ENCODE results near the gene TPRG1L.

The TPRG1L gene

GRCh38 chr1:3649342-3650247, 24.8 kb downstream of the TPRG1L start, which contains the start of gene WRAP73:
WRAP73 (minus strand) TSS chr1:3650103; CDS start chr1:3649999, 104 bp downstream.
- peak; percentile 76 for DNase-seq

GRCh38 chr1:3650248-3651025, 25.6 kb downstream of the TPRG1L start:
- no peak for DNase-seq

- no peak for DNase-seq
Observed at GRCh38 chr1:3651026-3651929, 26.5 kb downstream of the TPRG1L start.

GRCh38 chr1:3651930-3652547, 27.2 kb downstream of the TPRG1L start, which contains the start of gene TP73:
TP73 (plus strand) TSS chr1:3652516; CDS start chr1:3682366, 29,850 bp downstream.
- DNase-seq, result no peak

GRCh38 chr1:3652548-3653285, 27.9 kb downstream of the TPRG1L start:
- no peak for DNase-seq

GRCh38 chr1:3653286-3653618, 28.4 kb downstream of the TPRG1L start:
- no peak for DNase-seq

GRCh38 chr1:3654549-3655281, 29.9 kb downstream of the TPRG1L start:
- DNase-seq, result no peak

GRCh38 chr1:3656450-3657095, 31.8 kb downstream of the TPRG1L start:
- DNase-seq, result no peak

GRCh38 chr1:3657096-3657475, 32.3 kb downstream of the TPRG1L start:
- no peak for DNase-seq

GRCh38 chr1:3657578-3658230, 32.9 kb downstream of the TPRG1L start:
- no peak for DNase-seq

- no peak for DNase-seq
Observed at GRCh38 chr1:3658231-3658615, 33.4 kb downstream of the TPRG1L start.

GRCh38 chr1:3659093-3659492, 34.3 kb downstream of the TPRG1L start:
- DNase-seq, result no peak

- DNase-seq, result no peak
Observed at GRCh38 chr1:3660704-3661103, 35.9 kb downstream of the TPRG1L start.

GRCh38 chr1:3661631-3662030, 36.8 kb downstream of the TPRG1L start:
- DNase-seq, result no peak

- DNase-seq, result no peak
Observed at GRCh38 chr1:3662080-3662671, 37.4 kb downstream of the TPRG1L start.

GRCh38 chr1:3663999-3664699, 39.3 kb downstream of the TPRG1L start:
- no peak for DNase-seq

- no peak for DNase-seq
Observed at GRCh38 chr1:3664700-3665375, 40.0 kb downstream of the TPRG1L start.

GRCh38 chr1:3668148-3668547, 43.3 kb downstream of the TPRG1L start:
- DNase-seq, result no peak

Measured in NCI-H774 (cell line).